PC-3 (cell line): ENCODE results near the gene ACKR1.

Experiments used
- CTCF ChIP-seq: fragments of 300-600 bp; sonication (generic); conservative IDR thresholded peaks from 2 replicates; pipeline ENCODE4 v1.5.1; 2017; ENCODE audit warnings: antibody characterized with exemption, low read depth, mild to moderate bottlenecking, low read length
- EZH2phosphoT487 ChIP-seq: fragments of 300-600 bp; sonication (generic); IDR thresholded peaks from 2 replicates; pipeline ENCODE4 v1.6.1; 2018; ENCODE audit warnings: mild to moderate bottlenecking, antibody characterized with exemption, low read length, borderline replicate concordance

DNA sequence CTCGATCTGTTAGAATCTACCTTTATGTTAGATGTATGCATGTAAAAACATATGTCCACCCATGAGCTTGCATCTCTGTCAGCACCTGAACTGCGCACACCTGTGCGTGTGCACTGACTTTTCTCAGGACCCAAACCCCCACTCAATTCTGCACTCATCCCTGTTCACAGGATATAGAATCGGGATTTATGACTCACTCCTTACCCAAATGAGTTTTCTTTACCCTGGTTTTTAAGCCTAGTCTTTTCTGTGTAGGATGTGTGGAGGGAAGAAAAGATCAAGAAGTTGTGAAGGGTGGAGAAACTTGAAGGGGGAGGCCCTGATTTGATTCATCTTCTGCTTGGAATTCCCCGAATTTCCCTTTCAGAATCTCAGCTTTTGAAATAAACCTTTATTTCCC lies 2.4 kb downstream of the ACKR1 start:
- TF ChIP-seq CTCF (no peak), EZH2phosphoT487 (no peak)
